GM18502 (cell line): ENCODE data around the gene ARHGAP19.

ENCODE experiments used
- ATAC-seq: cut with Tn5 transposase; IDR thresholded peaks from one replicate; pipeline ENCODE4 v1.9.1; 2021; ENCODE audit warnings: mild to moderate bottlenecking; ENCODE audit not compliant: unreplicated experiment, poor library complexity

Gene ARHGAP19

GRCh38 chr10:97234400-97234799 lies 58.0 kb downstream of the ARHGAP19 start:
- ATAC-seq = no peak

GRCh38 chr10:97230146-97230545 lies 62.3 kb downstream of the ARHGAP19 start:
- ATAC-seq = no peak

- ATAC-seq = no peak
Observed at GRCh38 chr10:97229322-97230015, 63.0 kb downstream of the ARHGAP19 start.

- ATAC-seq = no peak
Observed at GRCh38 chr10:97228775-97229157, 63.7 kb downstream of the ARHGAP19 start.

- ATAC-seq = no peak
Observed at GRCh38 chr10:97228130-97228774, 64.2 kb downstream of the ARHGAP19 start.

- ATAC-seq = no peak
Observed at GRCh38 chr10:97226398-97226797, 66.0 kb downstream of the ARHGAP19 start.

GRCh38 chr10:97224483-97225435 lies 67.7 kb downstream of the ARHGAP19 start:
- ATAC-seq = no peak

- no peak for ATAC-seq
Observed at GRCh38 chr10:97222326-97222961, 70.0 kb downstream of the ARHGAP19 start.

GRCh38 chr10:97220355-97220754 lies 72.1 kb downstream of the ARHGAP19 start:
- no peak for ATAC-seq

- no peak for ATAC-seq
Observed at GRCh38 chr10:97217299-97217698, 75.1 kb downstream of the ARHGAP19 start.

GRCh38 chr10:97215619-97216260 lies 76.7 kb downstream of the ARHGAP19 start:
- ATAC-seq = no peak

GRCh38 chr10:97213431-97213830 lies 79.0 kb downstream of the ARHGAP19 start:
- ATAC-seq = no peak

- ATAC-seq = no peak
Observed at GRCh38 chr10:97211229-97211628, 81.2 kb downstream of the ARHGAP19 start.

GRCh38 chr10:97210543-97210960 lies 81.9 kb downstream of the ARHGAP19 start:
- ATAC-seq = no peak

- no peak for ATAC-seq
Observed at GRCh38 chr10:97207756-97208346, 84.6 kb downstream of the ARHGAP19 start.

- ATAC-seq = no peak
Observed at GRCh38 chr10:97207131-97207530, 85.3 kb downstream of the ARHGAP19 start.

GRCh38 chr10:97204826-97205679 lies 87.4 kb downstream of the ARHGAP19 start:
- no peak for ATAC-seq

- ATAC-seq = no peak
Observed at GRCh38 chr10:97203220-97203619, 89.2 kb downstream of the ARHGAP19 start.

- ATAC-seq = no peak
Observed at GRCh38 chr10:97200616-97201015, 91.8 kb downstream of the ARHGAP19 start.
